Thymus (tissue), 11 donors: Measurements from ENCODE around the gene CLEC2D. TPM values are rescaled to one million over a fixed set of nuclear protein-coding genes. Genes with fewer than 3 reads are reported as not detected.
"Not testable (repeated sequence)": the region's sequence is repeated elsewhere in the genome, so short reads cannot be mapped to it uniquely, and the experiment has no call there.

Source experiments
- DNase-seq, 9 donors: peaks; one replicate each; pipeline ENCODE4 v3.0.0-alpha.2; 2013; ENCODE audit warnings: low spot score in 9 of 9, low read depth in 6 of 9, missing footprints in 1 of 9
- H3K27ac ChIP-seq, 2 donors: one replicate each; pipeline ENCODE4 v1.5.1; 2013; ENCODE audit warnings: control low read depth in 1 of 2, low read depth in 1 of 2, low read length in 1 of 2, mild to moderate bottlenecking in 1 of 2, moderate library complexity in 1 of 2
- H3K27me3 ChIP-seq, 2 donors: one replicate each; pipeline ENCODE4 v1.5.1; 2013; ENCODE audit warnings: low read length in 1 of 2; ENCODE audit not compliant: control insufficient read depth in 2 of 2, insufficient read depth in 1 of 2
- H3K36me3 ChIP-seq, 2 donors: one replicate each; pipeline ENCODE4 v1.5.1; 2013; ENCODE audit warnings: low read length in 1 of 2, mild to moderate bottlenecking in 1 of 2, moderate library complexity in 1 of 2; ENCODE audit not compliant: control insufficient read depth in 2 of 2, insufficient read depth in 2 of 2
- H3K4me1 ChIP-seq, 2 donors: one replicate each; pipeline ENCODE4 v1.5.1; 2013; ENCODE audit warnings: low read length in 2 of 2; ENCODE audit not compliant: control insufficient read depth in 2 of 2, insufficient read depth in 2 of 2
- H3K4me3 ChIP-seq, 2 donors: one replicate each; pipeline ENCODE4 v1.5.1; 2013; ENCODE audit warnings: low read length in 2 of 2, control low read depth in 1 of 2, mild to moderate bottlenecking in 1 of 2
- H3K9me3 ChIP-seq, 2 donors: one replicate each; pipeline ENCODE4 v1.5.1; 2013; ENCODE audit warnings: low read length in 1 of 2, mild to moderate bottlenecking in 1 of 2; ENCODE audit not compliant: control insufficient read depth in 2 of 2, insufficient read depth in 1 of 2
- WGBS: extraction: QIAGEN DNeasy Blood & Tissue Kit; methylation state at CpG from one replicate; pipeline ENCODE4 v1.1.7; 2013; 5-methylcytosine and 5-hydroxymethylcytosine counted together
- polyA plus RNA-seq: library from polyadenylated mRNA; stranded (reverse); fragments of 200-250 nt; gene quantifications from one replicate; pipeline ENCODE4 v1.2.3, GENCODE V29; 2013
- total RNA-seq: library from RNA; stranded (reverse); fragments of 120-200 nt; gene quantifications from one replicate; pipeline ENCODE4 v1.2.4, GENCODE V29; 2013
- donor health status: healthy.

CLEC2D gene
- total and polyA plus RNA-seq, 2 donors: 89.3 to 93.0 TPM

GRCh38 chr12:9636150-9636850, 33.2 kb upstream of the CLEC2D start:
- H3K9me3 ChIP-seq: peaks cover 0 to 10% of the 10 kb centered on the region in 2 donors
- H3K4me3 ChIP-seq: no peak overlapping the region
- peaks cover 0 to 3% of the 10 kb centered on the region in 2 donors for H3K36me3 ChIP-seq
- no peak overlapping the region for H3K27ac ChIP-seq
- no peak for DNase-seq
- whole genome bisulfite sequencing: 96% methylated on average over 4 of the region's 4 CpGs
- peaks cover 0 to 2% of the 10 kb centered on the region in 2 donors for H3K4me1 ChIP-seq
- H3K27me3 ChIP-seq: no peaks in the 10 kb centered on the region

- WGBS: 96% methylated on average over 5 of the region's 5 CpGs
- H3K9me3 ChIP-seq: peaks cover 0 to 14% of the 10 kb centered on the region in 2 donors
- no peak overlapping the region for H3K27ac ChIP-seq
- no peak for DNase-seq
- peaks cover 0 to 3% of the 10 kb centered on the region in 2 donors for H3K36me3 ChIP-seq
- H3K4me1 ChIP-seq: peaks cover 0 to 2% of the 10 kb centered on the region in 2 donors
- H3K4me3 ChIP-seq: no peak overlapping the region
- no peaks in the 10 kb centered on the region for H3K27me3 ChIP-seq
Observed at GRCh38 chr12:9636851-9637206, 32.7 kb upstream of the CLEC2D start.

GRCh38 chr12:9640024-9640423, 29.5 kb upstream of the CLEC2D start:
- Histone ChIP-seq H3K36me3 (peaks cover 0 to 3% of the 10 kb centered on the region in 2 donors), H3K27ac (no peak overlapping the region), H3K9me3 (peaks cover 0 to 16% of the 10 kb centered on the region in 2 donors), H3K4me1 (peaks cover 0 to 10% of the 10 kb centered on the region in 2 donors), H3K27me3 (no peaks in the 10 kb centered on the region), H3K4me3 (no peak overlapping the region)
- WGBS: 99% methylated on average over 2 of the region's 2 CpGs
- no peak for DNase-seq

GRCh38 chr12:9642606-9643265, 26.8 kb upstream of the CLEC2D start:
- Histone ChIP-seq H3K27ac (no peak overlapping the region), H3K9me3 (peaks cover 0 to 19% of the 10 kb centered on the region in 2 donors), H3K4me3 (no peak overlapping the region), H3K36me3 (peaks cover 0 to 1% of the 10 kb centered on the region in 2 donors), H3K27me3 (no peaks in the 10 kb centered on the region), H3K4me1 (peaks cover 9 to 22% of the 10 kb centered on the region in 2 donors)
- 89% methylated on average over 15 of the region's 15 CpGs for WGBS
- no peak for DNase-seq

GRCh38 chr12:9643266-9643660, 26.2 kb upstream of the CLEC2D start:
- H3K27ac ChIP-seq: no peak overlapping the region
- H3K27me3 ChIP-seq: no peaks in the 10 kb centered on the region
- DNase-seq: no peak
- H3K36me3 ChIP-seq: no peaks in the 10 kb centered on the region
- H3K9me3 ChIP-seq: peaks cover 0 to 19% of the 10 kb centered on the region in 2 donors
- H3K4me3 ChIP-seq: no peak overlapping the region
- H3K4me1 ChIP-seq: peaks cover 9 to 23% of the 10 kb centered on the region in 2 donors

- H3K36me3 ChIP-seq, DNase-seq, H3K27ac ChIP-seq, H3K4me3 ChIP-seq, H3K27me3 ChIP-seq: not testable (repeated sequence)
- peaks cover 9 to 23% of the 10 kb centered on the region in 2 donors for H3K4me1 ChIP-seq
- WGBS: 94% methylated on average over 1 of the region's 1 CpG
- H3K9me3 ChIP-seq: peaks cover 0 to 19% of the 10 kb centered on the region in 2 donors
Observed at GRCh38 chr12:9644985-9645551, 24.4 kb upstream of the CLEC2D start.

- peak overlapping the region; percentile 77 to 78 for H3K4me3 ChIP-seq
- DNase-seq: peak in 5 of 9 donors; percentile 11 to 51 (median 26)
- 43% methylated on average over 13 of the region's 13 CpGs for WGBS
Observed at GRCh38 chr12:9646794-9647781, 22.4 kb upstream of the CLEC2D start.

GRCh38 chr12:9647825-9648700, 21.4 kb upstream of the CLEC2D start:
- peak overlapping the region; percentile 91 to 97 for H3K27ac ChIP-seq
- H3K27me3 ChIP-seq: no peaks in the 10 kb centered on the region
- under 1% methylated on average over 55 of the region's 55 CpGs for WGBS
- H3K36me3 ChIP-seq: no peaks in the 10 kb centered on the region
- H3K4me3 ChIP-seq: peak overlapping the region; percentile 77 to 78
- H3K4me1 ChIP-seq: peaks cover 12 to 25% of the 10 kb centered on the region in 2 donors
- peaks cover 0 to 8% of the 10 kb centered on the region in 2 donors for H3K9me3 ChIP-seq
- DNase-seq: peak in 8 of 9 donors; percentile 63 to 93 (median 82)

More at GRCh38 chr12:9646794-9647781, 22.4 kb upstream of the CLEC2D start:
- Histone ChIP-seq H3K9me3 (peaks cover 0 to 18% of the 10 kb centered on the region in 2 donors), H3K36me3 (no peaks in the 10 kb centered on the region), H3K27me3 (no peaks in the 10 kb centered on the region), H3K27ac (peak overlapping the region; percentile 91 to 97), H3K4me1 (peaks cover 12 to 30% of the 10 kb centered on the region in 2 donors)
